Activated CD4-positive, alpha-beta memory T cell treated with anti-CD3 and anti-CD28 coated beads for 36 hours (primary cell): ENCODE data around the gene DUSP16. TPM values are rescaled to one million over a fixed set of nuclear protein-coding genes. Genes with fewer than 3 reads are reported as not detected.
A peak's percentile ranks its signal among the peaks of the same experiment; 100 is the strongest.
"Not testable (repeated sequence)": the region's sequence is repeated elsewhere in the genome, so short reads cannot be mapped to it uniquely, and the experiment has no call there.

Experiments
- CTCF ChIA-PET: fragments of 350-600 bp; sonication (Branson Sonifier 250); formaldehyde crosslinking; loops from one replicate; lab custom pipeline; 2021; ENCODE audit warnings: antibody characterized with exemption, inconsistent platforms; lab: Charles Lee
- POLR2A ChIA-PET: fragments of 350-600 bp; sonication (Branson Sonifier 250); formaldehyde crosslinking; loops from one replicate; lab custom pipeline; 2021; ENCODE audit warnings: antibody characterized with exemption; lab: Charles Lee
- DNase-seq: peaks from one replicate; pipeline ENCODE4 v3.0.0-alpha.2; 2020
- H3K27ac Mint-ChIP-seq: one replicate; pipeline ENCODE4 v1.8.0; 2021; ENCODE audit warnings: mixed read lengths
- H3K27me3 Mint-ChIP-seq: one replicate; pipeline ENCODE4 v1.8.0; 2021; ENCODE audit warnings: mixed read lengths
- H3K36me3 Mint-ChIP-seq: one replicate; pipeline ENCODE4 v1.8.0; 2021; ENCODE audit warnings: mixed read lengths
- H3K4me1 Mint-ChIP-seq: one replicate; pipeline ENCODE4 v1.8.0; 2021; ENCODE audit warnings: low read depth, mixed read lengths
- H3K4me3 Mint-ChIP-seq: one replicate; pipeline ENCODE4 v1.8.0; 2021; ENCODE audit warnings: mild to moderate bottlenecking, mixed read lengths
- H3K9me3 Mint-ChIP-seq: one replicate; pipeline ENCODE4 v1.8.0; 2021; ENCODE audit warnings: mixed read lengths
- intact Hi-C: fragments of 100-400 bp; cut with micrococcal nuclease; formaldehyde crosslinking; loops from one replicate; pipeline ENCODE4 v1.15.1; 2023
- total RNA-seq, 2 experiments: library from RNA; stranded (reverse); gene quantifications; one replicate each; pipeline ENCODE4 v1.2.3, GENCODE V29; 2021

Gene DUSP16
- total RNA-seq, 2 experiments from 2014 or later: 70.2 to 82.1 TPM

GRCh38 chr12:12529783-12530421 is 32.8 kb downstream of the DUSP16 start:
- H3K9me3 Mint-ChIP-seq: no peaks in the 10 kb centered on the region
- intact Hi-C loops: loop anchor here (2.0 kb wide), 1 partner anchor 17 kb away; no protein-coding TSS in a partner anchor
- H3K27ac Mint-ChIP-seq: peak overlapping the region; percentile 31
- H3K4me3 Mint-ChIP-seq: no peak overlapping the region
- DNase-seq: no peak
- H3K27me3 Mint-ChIP-seq: no peaks in the 10 kb centered on the region
- ChIA-PET POLR2A (interaction anchor here (0.9 kb wide), 1 partner anchor 17 kb away, joined by 3 read pairs; no protein-coding TSS in a partner anchor), CTCF (no interaction called here)
- peaks cover 7% of the 10 kb centered on the region for H3K36me3 Mint-ChIP-seq
- H3K4me1 Mint-ChIP-seq: peaks cover 58% of the 10 kb centered on the region

- H3K27ac Mint-ChIP-seq: peak overlapping the region; percentile 74
- ChIA-PET POLR2A (interaction anchor here (0.6 to 1.8 kb wide), 2 partner anchors 10 to 190 kb away, joined by 3 to 7 read pairs; no protein-coding TSS in a partner anchor), CTCF (interaction anchor here (0.9 kb wide), 1 partner anchor 9 kb away, joined by 4 read pairs; no protein-coding TSS in a partner anchor)
- H3K4me1 Mint-ChIP-seq: peaks cover 52% of the 10 kb centered on the region
- H3K27me3 Mint-ChIP-seq: no peaks in the 10 kb centered on the region
- no peak for DNase-seq
- peaks cover 7% of the 10 kb centered on the region for H3K36me3 Mint-ChIP-seq
- intact Hi-C loops: no loop called here
- H3K4me3 Mint-ChIP-seq: no peak overlapping the region
- no peaks in the 10 kb centered on the region for H3K9me3 Mint-ChIP-seq
These were observed 34.0 kb downstream of the DUSP16 start for GRCh38 chr12:12528361-12529270.

GRCh38 chr12:12527820-12528296 is 34.8 kb downstream of the DUSP16 start:
- peaks cover 48% of the 10 kb centered on the region for H3K4me1 Mint-ChIP-seq
- CTCF ChIA-PET: interaction anchor here (0.8 to 0.9 kb wide), 2 partner anchors 10 to 21 kb away, joined by 3 to 4 read pairs; no protein-coding TSS in a partner anchor
- DNase-seq: no peak
- POLR2A ChIA-PET: interaction anchor here (1.8 kb wide), 1 partner anchor 9 kb away, joined by 7 read pairs; no protein-coding TSS in a partner anchor
- H3K4me3 Mint-ChIP-seq: no peak overlapping the region
- intact Hi-C loops: no loop called here
- no peaks in the 10 kb centered on the region for H3K9me3 Mint-ChIP-seq
- H3K36me3 Mint-ChIP-seq: peaks cover 7% of the 10 kb centered on the region
- peak overlapping the region; percentile 74 for H3K27ac Mint-ChIP-seq
- no peaks in the 10 kb centered on the region for H3K27me3 Mint-ChIP-seq

GRCh38 chr12:12524128-12524527 is 38.5 kb downstream of the DUSP16 start:
- no peaks in the 10 kb centered on the region for H3K9me3 Mint-ChIP-seq
- H3K4me1 Mint-ChIP-seq: peaks cover 56% of the 10 kb centered on the region
- no peaks in the 10 kb centered on the region for H3K27me3 Mint-ChIP-seq
- H3K36me3 Mint-ChIP-seq: peaks cover 22% of the 10 kb centered on the region
- no peak overlapping the region for H3K4me3 Mint-ChIP-seq
- ChIA-PET CTCF (interaction anchor here (0.7 to 2.1 kb wide), 4 partner anchors 40 to 147 kb away, joined by 3 to 6 read pairs (median 4); no protein-coding TSS in a partner anchor), POLR2A (interaction anchor here (1.3 kb wide), 1 partner anchor 167 kb away, joined by 3 read pairs; the partner anchor contains the start of gene BORCS5)
- no peak for DNase-seq
- no peak overlapping the region for H3K27ac Mint-ChIP-seq
- intact Hi-C loops: no loop called here

GRCh38 chr12:12523229-12523628 is 39.4 kb downstream of the DUSP16 start:
- Mint-ChIP-seq H3K36me3 (peaks cover 30% of the 10 kb centered on the region), H3K9me3 (no peaks in the 10 kb centered on the region), H3K27ac (no peak overlapping the region), H3K4me3 (no peak overlapping the region), H3K27me3 (no peaks in the 10 kb centered on the region), H3K4me1 (peaks cover 51% of the 10 kb centered on the region)
- CTCF ChIA-PET: interaction anchor here (2.1 kb wide), 1 partner anchor 146 kb away, joined by 6 read pairs; no protein-coding TSS in a partner anchor
- DNase-seq: no peak
- POLR2A ChIA-PET: interaction anchor here (1.3 kb wide), 1 partner anchor 166 kb away, joined by 3 read pairs; the partner anchor contains the start of gene BORCS5
- intact Hi-C loops: no loop called here

- CTCF ChIA-PET: interaction anchor here (2.1 kb wide), 1 partner anchor 146 kb away, joined by 6 read pairs; no protein-coding TSS in a partner anchor
- intact Hi-C loops, H3K27me3 Mint-ChIP-seq, H3K4me3 Mint-ChIP-seq, H3K27ac Mint-ChIP-seq, DNase-seq, H3K9me3 Mint-ChIP-seq, POLR2A ChIA-PET: not testable (repeated sequence)
- H3K36me3 Mint-ChIP-seq: peaks cover 35% of the 10 kb centered on the region
- H3K4me1 Mint-ChIP-seq: peaks cover 51% of the 10 kb centered on the region
These were observed 40.0 kb downstream of the DUSP16 start for GRCh38 chr12:12522657-12523056.

GRCh38 chr12:12521888-12522287 is 40.8 kb downstream of the DUSP16 start:
- H3K36me3 Mint-ChIP-seq: peaks cover 42% of the 10 kb centered on the region
- peaks cover 52% of the 10 kb centered on the region for H3K4me1 Mint-ChIP-seq
- no peak overlapping the region for H3K4me3 Mint-ChIP-seq
- intact Hi-C loops: no loop called here
- no peak for DNase-seq
- POLR2A ChIA-PET: no interaction called here
- CTCF ChIA-PET: interaction anchor here (2.1 kb wide), 1 partner anchor 145 kb away, joined by 6 read pairs; no protein-coding TSS in a partner anchor
- no peak overlapping the region for H3K27ac Mint-ChIP-seq
- no peaks in the 10 kb centered on the region for H3K9me3 Mint-ChIP-seq
- no peaks in the 10 kb centered on the region for H3K27me3 Mint-ChIP-seq

- no peaks in the 10 kb centered on the region for H3K9me3 Mint-ChIP-seq
- no peak for DNase-seq
- H3K27ac Mint-ChIP-seq: no peak overlapping the region
- ChIA-PET CTCF (no interaction called here), POLR2A (no interaction called here)
- intact Hi-C loops: no loop called here
- H3K4me1 Mint-ChIP-seq: peaks cover 47% of the 10 kb centered on the region
- no peaks in the 10 kb centered on the region for H3K27me3 Mint-ChIP-seq
- H3K4me3 Mint-ChIP-seq: no peak overlapping the region
- peaks cover 46% of the 10 kb centered on the region for H3K36me3 Mint-ChIP-seq
These were observed 41.6 kb downstream of the DUSP16 start for GRCh38 chr12:12521044-12521485.

GRCh38 chr12:12520273-12520672 is 42.4 kb downstream of the DUSP16 start:
- H3K9me3 Mint-ChIP-seq: no peaks in the 10 kb centered on the region
- no peak overlapping the region for H3K27ac Mint-ChIP-seq
- H3K4me1 Mint-ChIP-seq: peaks cover 45% of the 10 kb centered on the region
- no peak overlapping the region for H3K4me3 Mint-ChIP-seq
- ChIA-PET CTCF (interaction anchor here (1.4 kb wide), 1 partner anchor 17 kb away, joined by 3 read pairs; no protein-coding TSS in a partner anchor), POLR2A (interaction anchor here (0.5 to 2.5 kb wide), 5 partner anchors 8 to 37 kb away, joined by 3 to 7 read pairs (median 3); no protein-coding TSS in a partner anchor)
- intact Hi-C loops: no loop called here
- H3K36me3 Mint-ChIP-seq: peaks cover 48% of the 10 kb centered on the region
- no peaks in the 10 kb centered on the region for H3K27me3 Mint-ChIP-seq
- no peak for DNase-seq

GRCh38 chr12:12519354-12519998 is 43.2 kb downstream of the DUSP16 start:
- Mint-ChIP-seq H3K4me1 (peaks cover 46% of the 10 kb centered on the region), H3K27ac (no peak overlapping the region), H3K9me3 (no peaks in the 10 kb centered on the region), H3K27me3 (no peaks in the 10 kb centered on the region), H3K36me3 (peaks cover 50% of the 10 kb centered on the region), H3K4me3 (no peak overlapping the region)
- POLR2A ChIA-PET: interaction anchor here (0.7 to 2.5 kb wide), 4 partner anchors 9 to 42 kb away, joined by 3 to 7 read pairs (median 4); no protein-coding TSS in a partner anchor
- CTCF ChIA-PET: interaction anchor here (1.4 to 1.6 kb wide), 2 partner anchors 16 to 142 kb away, joined by 3 to 6 read pairs; no protein-coding TSS in a partner anchor
- intact Hi-C loops: no loop called here
- no peak for DNase-seq

GRCh38 chr12:12518919-12519318 is 43.7 kb downstream of the DUSP16 start:
- Mint-ChIP-seq H3K9me3 (no peaks in the 10 kb centered on the region), H3K27ac (no peak overlapping the region), H3K36me3 (peaks cover 52% of the 10 kb centered on the region), H3K27me3 (no peaks in the 10 kb centered on the region), H3K4me1 (peaks cover 45% of the 10 kb centered on the region), H3K4me3 (no peak overlapping the region)
- intact Hi-C loops: no loop called here
- POLR2A ChIA-PET: interaction anchor here (1.0 to 2.5 kb wide), 3 partner anchors 9 to 42 kb away, joined by 3 to 7 read pairs (median 4); no protein-coding TSS in a partner anchor
- DNase-seq: no peak
- CTCF ChIA-PET: interaction anchor here (1.6 kb wide), 1 partner anchor 142 kb away, joined by 6 read pairs; no protein-coding TSS in a partner anchor
